ENCODE measurements around the gene ZNF605. TPM values are rescaled to one million over a fixed set of nuclear protein-coding genes. Genes with fewer than 3 reads are reported as not detected.
"Not testable (repeated sequence)": the region's sequence is repeated elsewhere in the genome, so short reads cannot be mapped to it uniquely, and the experiment has no call there.

The ZNF605 gene
- total RNA-seq, 1 donor from 2014 or later, result 28.8 TPM

- peaks cover 70% of the 10 kb centered on the region for H3K36me3 Mint-ChIP-seq (ENCODE audit: insufficient read depth)
- peaks cover 54% of the 10 kb centered on the region for H3K9me3 Mint-ChIP-seq (ENCODE audit: low read depth)
- no peak for DNase-seq (ENCODE audit: low spot score, unreplicated experiment)
- no peaks in the 10 kb centered on the region for H3K27me3 Mint-ChIP-seq
- no peak overlapping the region for H3K27ac Mint-ChIP-seq
- no peak overlapping the region for H3K4me3 Mint-ChIP-seq (ENCODE audit: low read depth)
- H3K4me1 Mint-ChIP-seq (ENCODE audit: low read depth), result no peaks in the 10 kb centered on the region
- TF ChIP-seq CTCF (IDR thresholded peaks at IDR 0.05; ENCODE audit: unreplicated experiment), result no peak
Measured at GRCh38 chr12:132937476-132937875, 18.6 kb downstream of the ZNF605 start.

- not testable (repeated sequence) for H3K4me1 Mint-ChIP-seq (ENCODE audit: low read depth); H3K27ac Mint-ChIP-seq; DNase-seq (ENCODE audit: low spot score, unreplicated experiment); H3K4me3 Mint-ChIP-seq (ENCODE audit: low read depth); H3K27me3 Mint-ChIP-seq
- peaks cover 70% of the 10 kb centered on the region for H3K36me3 Mint-ChIP-seq (ENCODE audit: insufficient read depth)
- peaks cover 56% of the 10 kb centered on the region for H3K9me3 Mint-ChIP-seq (ENCODE audit: low read depth)
Measured at GRCh38 chr12:132936921-132937320, 19.2 kb downstream of the ZNF605 start.

GRCh38 chr12:132936163-132936562 lies 19.9 kb downstream of the ZNF605 start:
- no peak for TF ChIP-seq CTCF (IDR thresholded peaks at IDR 0.05; ENCODE audit: unreplicated experiment)
- peaks cover 70% of the 10 kb centered on the region for H3K36me3 Mint-ChIP-seq (ENCODE audit: insufficient read depth)
- H3K27me3 Mint-ChIP-seq, result no peaks in the 10 kb centered on the region
- no peaks in the 10 kb centered on the region for H3K4me1 Mint-ChIP-seq (ENCODE audit: low read depth)
- no peak overlapping the region for H3K4me3 Mint-ChIP-seq (ENCODE audit: low read depth)
- H3K9me3 Mint-ChIP-seq (ENCODE audit: low read depth), result peaks cover 55% of the 10 kb centered on the region
- no peak for DNase-seq (ENCODE audit: low spot score, unreplicated experiment)
- no peak overlapping the region for H3K27ac Mint-ChIP-seq

- Mint-ChIP-seq H3K27me3 (no peaks in the 10 kb centered on the region), H3K4me1 (ENCODE audit: low read depth) (no peaks in the 10 kb centered on the region), H3K9me3 (ENCODE audit: low read depth) (peaks cover 73% of the 10 kb centered on the region), H3K27ac (peak overlapping the region; percentile 76), H3K36me3 (ENCODE audit: insufficient read depth) (peaks cover 86% of the 10 kb centered on the region), H3K4me3 (ENCODE audit: low read depth) (no peak overlapping the region)
- DNase-seq (ENCODE audit: low spot score, unreplicated experiment), result no peak
- TF ChIP-seq CTCF (IDR thresholded peaks at IDR 0.05; ENCODE audit: unreplicated experiment), result no peak
Measured at GRCh38 chr12:132926415-132926833, 29.7 kb downstream of the ZNF605 start.

GRCh38 chr12:132925597-132926414 lies 30.3 kb downstream of the ZNF605 start:
- Mint-ChIP-seq H3K4me3 (ENCODE audit: low read depth) (no peak overlapping the region), H3K4me1 (ENCODE audit: low read depth) (no peaks in the 10 kb centered on the region), H3K27ac (peak overlapping the region; percentile 76), H3K36me3 (ENCODE audit: insufficient read depth) (peaks cover 85% of the 10 kb centered on the region), H3K9me3 (ENCODE audit: low read depth) (peaks cover 72% of the 10 kb centered on the region), H3K27me3 (no peaks in the 10 kb centered on the region)
- no peak for DNase-seq (ENCODE audit: low spot score, unreplicated experiment)
- no peak for TF ChIP-seq CTCF (IDR thresholded peaks at IDR 0.05; ENCODE audit: unreplicated experiment)

- peaks cover 75% of the 10 kb centered on the region for H3K36me3 Mint-ChIP-seq (ENCODE audit: insufficient read depth)
- peaks cover 63% of the 10 kb centered on the region for H3K9me3 Mint-ChIP-seq (ENCODE audit: low read depth)
- H3K4me3 Mint-ChIP-seq (ENCODE audit: low read depth), result no peak overlapping the region
- DNase-seq (ENCODE audit: low spot score, unreplicated experiment), result no peak
- no peak for TF ChIP-seq CTCF (IDR thresholded peaks at IDR 0.05; ENCODE audit: unreplicated experiment)
- H3K27me3 Mint-ChIP-seq, result no peaks in the 10 kb centered on the region
- H3K27ac Mint-ChIP-seq, result no peak overlapping the region
- no peaks in the 10 kb centered on the region for H3K4me1 Mint-ChIP-seq (ENCODE audit: low read depth)
Measured at GRCh38 chr12:132924356-132924755, 31.8 kb downstream of the ZNF605 start.
